ENCODE data around the gene TAOK2.

TAOK2 gene

GRCh38 chr16:29943846-29944799, 29.5 kb upstream of the TAOK2 start:
- Histone ChIP-seq H3K27ac (ENCODE audit: low read depth, low read length) (no peak overlapping the region), H3K9me2 (replicated peaks; ENCODE audit: control insufficient read depth, low read length) (no peaks in the 10 kb centered on the region), H4K20me1 (ENCODE audit: control insufficient read depth, insufficient read depth, low read depth, low read length) (no peaks in the 10 kb centered on the region), H3F3A (ENCODE audit: control insufficient read depth, insufficient read depth) (no peaks in the 10 kb centered on the region), H3K4me2 (ENCODE audit: low read length) (peak overlapping the region; percentile 56), H3K27me3 (ENCODE audit: control insufficient read depth, low read length) (0 out of 2 replicates have a peak, but pooled peaks cover 2% of the 10 kb centered on the region), H3K4me3 (ENCODE audit: low read length) (peak overlapping the region; percentile 34), H3K36me3 (ENCODE audit: control insufficient read depth, low read length) (no peaks in the 10 kb centered on the region), H3K9me3 (ENCODE audit: control insufficient read depth, insufficient read depth, low read length) (no peaks in the 10 kb centered on the region), H3K4me1 (ENCODE audit: control insufficient read depth, low read length) (peaks cover 22% of the 10 kb centered on the region), H3K79me2 (ENCODE audit: control insufficient read depth, low read length) (no peaks in the 10 kb centered on the region; the same call in 1 of the 2 replicates)
- peak; percentile 30 for TF ChIP-seq CTCF (IDR thresholded peaks at IDR 0.05; ENCODE audit: low read depth, low read length, poor library complexity, severe bottlenecking)
- TF ChIP-seq EZH2phosphoT487 (IDR thresholded peaks at IDR 0.05; ENCODE audit: borderline replicate concordance, low read length) = no peak

- Histone ChIP-seq H4K20me1 (ENCODE audit: control insufficient read depth, insufficient read depth, low read depth, low read length) (no peaks in the 10 kb centered on the region), H3K27ac (ENCODE audit: low read depth, low read length) (no peak overlapping the region), H3K36me3 (ENCODE audit: control insufficient read depth, low read length) (no peaks in the 10 kb centered on the region), H3K4me2 (ENCODE audit: low read length) (no peak overlapping the region), H3K4me1 (ENCODE audit: control insufficient read depth, low read length) (peaks cover 22% of the 10 kb centered on the region), H3K9me3 (ENCODE audit: control insufficient read depth, insufficient read depth, low read length) (no peaks in the 10 kb centered on the region), H3F3A (ENCODE audit: control insufficient read depth, insufficient read depth) (no peaks in the 10 kb centered on the region), H3K9me2 (replicated peaks; ENCODE audit: control insufficient read depth, low read length) (no peaks in the 10 kb centered on the region), H3K4me3 (ENCODE audit: low read length) (no peak overlapping the region), H3K79me2 (ENCODE audit: control insufficient read depth, low read length) (no peaks in the 10 kb centered on the region; the same call in 1 of the 2 replicates), H3K27me3 (ENCODE audit: control insufficient read depth, low read length) (no peaks in the 10 kb centered on the region)
- TF ChIP-seq EZH2phosphoT487 (IDR thresholded peaks at IDR 0.05; ENCODE audit: borderline replicate concordance, low read length) = no peak
- no peak for TF ChIP-seq CTCF (IDR thresholded peaks at IDR 0.05; ENCODE audit: low read depth, low read length, poor library complexity, severe bottlenecking)
Measured at GRCh38 chr16:29947897-29948296, 25.8 kb upstream of the TAOK2 start.

GRCh38 chr16:29950806-29951461, 22.7 kb upstream of the TAOK2 start:
- Histone ChIP-seq H3K27me3 (ENCODE audit: control insufficient read depth, low read length) (no peaks in the 10 kb centered on the region), H3K79me2 (ENCODE audit: control insufficient read depth, low read length) (no peaks in the 10 kb centered on the region), H4K20me1 (ENCODE audit: control insufficient read depth, insufficient read depth, low read depth, low read length) (no peaks in the 10 kb centered on the region), H3K9me2 (replicated peaks; ENCODE audit: control insufficient read depth, low read length) (no peaks in the 10 kb centered on the region), H3K36me3 (ENCODE audit: control insufficient read depth, low read length) (no peaks in the 10 kb centered on the region), H3K9me3 (ENCODE audit: control insufficient read depth, insufficient read depth, low read length) (no peaks in the 10 kb centered on the region), H3K4me3 (ENCODE audit: low read length) (no peak overlapping the region), H3K27ac (ENCODE audit: low read depth, low read length) (no peak overlapping the region), H3K4me2 (ENCODE audit: low read length) (no peak overlapping the region), H3K4me1 (ENCODE audit: control insufficient read depth, low read length) (peaks cover 14% of the 10 kb centered on the region), H3F3A (ENCODE audit: control insufficient read depth, insufficient read depth) (no peaks in the 10 kb centered on the region)
- no peak for TF ChIP-seq CTCF (IDR thresholded peaks at IDR 0.05; ENCODE audit: low read depth, low read length, poor library complexity, severe bottlenecking)
- no peak for TF ChIP-seq EZH2phosphoT487 (IDR thresholded peaks at IDR 0.05; ENCODE audit: borderline replicate concordance, low read length)

All from DOHH2 (cell line).